H9 (cell line): Measurements from ENCODE around the gene FGFR4. TPM values are rescaled to one million over a fixed set of nuclear protein-coding genes. Genes with fewer than 3 reads are reported as not detected.
A peak's percentile ranks its signal among the peaks of the same experiment; 100 is the strongest.

ENCODE experiments used
- DNase-seq: peaks from one replicate; pipeline ENCODE4 v3.0.0-alpha.2; 2017
- H2AFZ ChIP-seq: one replicate; pipeline ENCODE4 v1.6.1; 2013; ENCODE audit warnings: mild to moderate bottlenecking, low read length, control low read depth, moderate library complexity
- H2AK5ac ChIP-seq: 2 replicates; pipeline ENCODE4 v1.6.1; 2013; ENCODE audit warnings: low read length, control low read depth, mixed read lengths; ENCODE audit not compliant: insufficient read length
- H2BK120ac ChIP-seq: one replicate; pipeline ENCODE4 v1.6.1; 2013; ENCODE audit warnings: low read depth, mild to moderate bottlenecking, low read length, control low read depth, inconsistent platforms; ENCODE audit not compliant: poor library complexity, severe bottlenecking
- H2BK12ac ChIP-seq: 2 replicates; pipeline ENCODE4 v1.6.1; 2013; ENCODE audit warnings: low read length, control low read depth, mixed read lengths, low read depth; ENCODE audit not compliant: insufficient read length
- H2BK15ac ChIP-seq: 2 replicates; pipeline ENCODE4 v1.6.1; 2013; ENCODE audit warnings: low read depth, low read length, control low read depth
- H2BK20ac ChIP-seq: one replicate; pipeline ENCODE4 v1.6.1; 2013; ENCODE audit warnings: low read depth, mild to moderate bottlenecking, low read length, control low read depth, inconsistent platforms; ENCODE audit not compliant: poor library complexity, severe bottlenecking
- H2BK5ac ChIP-seq: 2 replicates; pipeline ENCODE4 v1.6.1; 2013; ENCODE audit warnings: low read length, control low read depth, mixed read lengths; ENCODE audit not compliant: insufficient read length
- H3K14ac ChIP-seq: 2 replicates; pipeline ENCODE4 v1.6.1; 2013; ENCODE audit warnings: low read length, control low read depth; ENCODE audit not compliant: insufficient read depth
- H3K18ac ChIP-seq: 2 replicates; pipeline ENCODE4 v1.6.1; 2013; ENCODE audit warnings: low read depth, mild to moderate bottlenecking, mixed read lengths, low read length, control low read depth; ENCODE audit not compliant: insufficient read length
- H3K23ac ChIP-seq: 2 replicates; pipeline ENCODE4 v1.6.1; 2013; ENCODE audit warnings: low read length, control low read depth, mixed read lengths, low read depth; ENCODE audit not compliant: insufficient read length
- H3K23me2 ChIP-seq: 2 replicates; pipeline ENCODE4 v1.6.1; 2013; ENCODE audit warnings: low read depth, mild to moderate bottlenecking, mixed read lengths, low read length, control low read depth; ENCODE audit not compliant: insufficient read length, poor library complexity, severe bottlenecking
- H3K27ac ChIP-seq: 2 replicates; pipeline ENCODE4 v1.5.1; 2013; ENCODE audit warnings: low read length, control low read depth, mixed read lengths, low read depth; ENCODE audit not compliant: insufficient read length
- H3K27me3 ChIP-seq: 2 replicates; pipeline ENCODE4 v1.6.1; 2013; ENCODE audit warnings: low read length, control low read depth, inconsistent platforms; ENCODE audit not compliant: insufficient read depth
- H3K4ac ChIP-seq: 2 replicates; pipeline ENCODE4 v1.6.1; 2013; ENCODE audit warnings: low read depth, mild to moderate bottlenecking, control low read depth, inconsistent platforms, low read length, moderate library complexity
- H3K4me1 ChIP-seq: 2 replicates; pipeline ENCODE4 v1.6.1; 2013; ENCODE audit warnings: low read length, control low read depth, inconsistent platforms; ENCODE audit not compliant: insufficient read depth
- H3K4me2 ChIP-seq: 2 replicates; pipeline ENCODE4 v1.6.1; 2013; ENCODE audit warnings: low read length, control low read depth, mixed read lengths; ENCODE audit not compliant: insufficient read length, insufficient read depth
- H3K56ac ChIP-seq: 2 replicates; pipeline ENCODE4 v1.6.1; 2013; ENCODE audit warnings: low read depth, mild to moderate bottlenecking, mixed read lengths, low read length, control low read depth; ENCODE audit not compliant: insufficient read length
- H3K79me1 ChIP-seq: 2 replicates; pipeline ENCODE4 v1.6.1; 2013; ENCODE audit warnings: low read depth, mild to moderate bottlenecking, moderate library complexity, low read length, control low read depth, inconsistent platforms; ENCODE audit not compliant: insufficient read depth, poor library complexity, severe bottlenecking
- H3K79me2 ChIP-seq: 2 replicates; pipeline ENCODE4 v1.6.1; 2013; ENCODE audit warnings: low read length, control low read depth, inconsistent platforms; ENCODE audit not compliant: insufficient read depth
- H3K9ac ChIP-seq: 2 replicates; pipeline ENCODE4 v1.6.1; 2013; ENCODE audit warnings: low read length, control low read depth, mixed read lengths; ENCODE audit not compliant: insufficient read length; ENCODE audit errors: extremely low read depth
- H3K9me3 ChIP-seq: one replicate; pipeline ENCODE4 v1.6.1; 2013; ENCODE audit warnings: low read depth, low read length, inconsistent platforms; ENCODE audit not compliant: control insufficient read depth
- H3T11ph ChIP-seq: one replicate; pipeline ENCODE4 v1.6.1; 2013; ENCODE audit warnings: mild to moderate bottlenecking, low read length, control low read depth, inconsistent platforms
- H4K20me1 ChIP-seq: one replicate; pipeline ENCODE4 v1.6.1; 2013; ENCODE audit not compliant: control insufficient read depth, insufficient read length, insufficient read depth
- H4K5ac ChIP-seq: 2 replicates; pipeline ENCODE4 v1.6.1; 2013; ENCODE audit warnings: low read depth, mild to moderate bottlenecking, mixed read lengths, low read length, control low read depth; ENCODE audit not compliant: insufficient read length
- H4K8ac ChIP-seq: replicated peaks from 2 replicates; pipeline ENCODE4 v1.6.1; 2013; ENCODE audit warnings: low read length, control low read depth, mixed read lengths, low read depth; ENCODE audit not compliant: insufficient read length
- H4K91ac ChIP-seq: 2 replicates; pipeline ENCODE4 v1.6.1; 2013; ENCODE audit warnings: low read depth, mild to moderate bottlenecking, moderate library complexity, mixed read lengths, low read length, control low read depth; ENCODE audit not compliant: insufficient read length
- H3K27ac Mint-ChIP-seq, 3 experiments: 2 replicates in 2 of 3; 3 replicates in 1 of 3; pipeline ENCODE4 v1.8.0; 2020 to 2021; ENCODE audit warnings: mixed read lengths in 3 of 3, mild to moderate bottlenecking in 1 of 3, moderate library complexity in 1 of 3
- H3K27me3 Mint-ChIP-seq: 2 replicates; pipeline ENCODE4 v1.8.0; 2021; ENCODE audit warnings: low read depth, mild to moderate bottlenecking, moderate library complexity, mixed read lengths
- H3K36me3 Mint-ChIP-seq, 3 experiments: 2 replicates in 2 of 3; 3 replicates in 1 of 3; pipeline ENCODE4 v1.8.0; 2020 to 2021; ENCODE audit warnings: low read depth in 3 of 3, mixed read lengths in 3 of 3; ENCODE audit not compliant: insufficient read depth in 1 of 3
- H3K4me1 Mint-ChIP-seq, 2 experiments: 2 replicates each; pipeline ENCODE4 v1.8.0; 2020; ENCODE audit warnings: mixed read lengths in 2 of 2
- H3K4me3 Mint-ChIP-seq, 2 experiments: 2 replicates in 1 of 2; 3 replicates in 1 of 2; pipeline ENCODE4 v1.8.0; 2020 to 2021; ENCODE audit warnings: mild to moderate bottlenecking in 2 of 2, mixed read lengths in 2 of 2, moderate library complexity in 1 of 2
- H3K9me3 Mint-ChIP-seq, 2 experiments: 2 replicates in 1 of 2; 3 replicates in 1 of 2; pipeline ENCODE4 v1.8.0; 2020; ENCODE audit warnings: mild to moderate bottlenecking in 2 of 2, mixed read lengths in 2 of 2, moderate library complexity in 1 of 2
- WGBS: extraction: QIAGEN DNeasy Blood & Tissue Kit; methylation state at CpG from one replicate; pipeline ENCODE4 v1.1.7; 2013; ENCODE audit warnings: missing lambda C conversion rate, low lambda C conversion rate, mixed read lengths; ENCODE audit not compliant: insufficient read length; ENCODE audit errors: extremely low coverage; 5-methylcytosine and 5-hydroxymethylcytosine counted together
- total RNA-seq: library from RNA; stranded (reverse); gene quantifications from 2 replicates; pipeline ENCODE4 v1.2.1, GENCODE V29; 2021
- TF ChIP-seq, protein P1 (sequence below): fragments of 200-600 bp; sonication (generic); conservative IDR thresholded peaks from 3 replicates; pipeline ENCODE4 v1.8.0; 2021; ENCODE audit warnings: antibody characterized with exemption, mild to moderate bottlenecking

The FGFR4 gene
- total RNA-seq, 1 experiment from 2014 or later, result 52.8 TPM

DNA sequence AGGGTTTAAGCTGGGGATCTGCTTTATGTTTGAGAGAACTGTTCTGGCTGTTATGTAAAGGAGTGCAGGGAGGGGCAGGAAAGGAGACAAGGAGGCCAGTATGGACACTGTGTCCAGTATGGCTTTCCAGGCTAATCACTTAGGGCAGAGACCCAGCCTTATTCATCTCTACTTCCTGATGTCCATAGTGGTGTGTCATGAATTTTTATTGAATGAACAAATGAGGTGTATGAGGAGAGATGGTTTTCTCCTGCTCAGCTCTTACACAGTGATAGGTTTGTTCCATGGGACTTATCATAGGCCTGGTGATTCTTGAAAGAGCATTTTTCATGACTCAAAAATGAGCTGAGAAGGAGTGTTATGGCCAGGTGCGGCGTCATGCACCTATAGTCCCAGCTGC, 20.5 kb upstream of the FGFR4 start:
- H3K27me3 ChIP-seq, result no peaks in the 10 kb centered on the region
- no peak overlapping the region for H2BK15ac ChIP-seq
- no peak overlapping the region for H3K4me2 ChIP-seq
- no peak overlapping the region for H3T11ph ChIP-seq
- H3K79me1 ChIP-seq, result no peaks in the 10 kb centered on the region
- no peak overlapping the region for H4K5ac ChIP-seq
- H3K27ac ChIP-seq, result no peak overlapping the region
- peaks cover 0 to 4% of the 10 kb centered on the region in 2 experiments; a peak in 2 of 4 replicates for H3K4me1 Mint-ChIP-seq
- H4K91ac ChIP-seq, result no peak overlapping the region
- no peaks in the 10 kb centered on the region for H3K9me3 Mint-ChIP-seq
- H2BK20ac ChIP-seq, result no peak overlapping the region
- H3K18ac ChIP-seq, result no peak overlapping the region
- DNase-seq, result no peak
- no peak overlapping the region for H4K8ac ChIP-seq
- no peaks in the 10 kb centered on the region for H3K79me2 ChIP-seq
- no CpG with 5 or more reads among the region's 2 CpGs for WGBS
- H3K23ac ChIP-seq, result no peak overlapping the region
- no peak overlapping the region for H3K4ac ChIP-seq
- no peaks in the 10 kb centered on the region for H4K20me1 ChIP-seq
- TF ChIP-seq, protein P1, sequence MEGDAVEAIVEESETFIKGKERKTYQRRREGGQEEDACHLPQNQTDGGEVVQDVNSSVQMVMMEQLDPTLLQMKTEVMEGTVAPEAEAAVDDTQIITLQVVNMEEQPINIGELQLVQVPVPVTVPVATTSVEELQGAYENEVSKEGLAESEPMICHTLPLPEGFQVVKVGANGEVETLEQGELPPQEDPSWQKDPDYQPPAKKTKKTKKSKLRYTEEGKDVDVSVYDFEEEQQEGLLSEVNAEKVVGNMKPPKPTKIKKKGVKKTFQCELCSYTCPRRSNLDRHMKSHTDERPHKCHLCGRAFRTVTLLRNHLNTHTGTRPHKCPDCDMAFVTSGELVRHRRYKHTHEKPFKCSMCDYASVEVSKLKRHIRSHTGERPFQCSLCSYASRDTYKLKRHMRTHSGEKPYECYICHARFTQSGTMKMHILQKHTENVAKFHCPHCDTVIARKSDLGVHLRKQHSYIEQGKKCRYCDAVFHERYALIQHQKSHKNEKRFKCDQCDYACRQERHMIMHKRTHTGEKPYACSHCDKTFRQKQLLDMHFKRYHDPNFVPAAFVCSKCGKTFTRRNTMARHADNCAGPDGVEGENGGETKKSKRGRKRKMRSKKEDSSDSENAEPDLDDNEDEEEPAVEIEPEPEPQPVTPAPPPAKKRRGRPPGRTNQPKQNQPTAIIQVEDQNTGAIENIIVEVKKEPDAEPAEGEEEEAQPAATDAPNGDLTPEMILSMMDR, result no peak
- H3K36me3 Mint-ChIP-seq, result peaks cover 7 to 33% (median 11%) of the 10 kb centered on the region in 3 experiments; a peak in 6 of 7 replicates
- H3K23me2 ChIP-seq, result no peaks in the 10 kb centered on the region
- no peaks in the 10 kb centered on the region for H3K9me3 ChIP-seq
- no peaks in the 10 kb centered on the region for H3K4me1 ChIP-seq
- no peak overlapping the region for H2BK5ac ChIP-seq
- H3K56ac ChIP-seq, result no peak overlapping the region
- no peak overlapping the region for H3K14ac ChIP-seq
- H3K27me3 Mint-ChIP-seq, result no peaks in the 10 kb centered on the region
- H2AFZ ChIP-seq, result no peak overlapping the region
- no peak overlapping the region for H2AK5ac ChIP-seq
- H3K9ac ChIP-seq, result no peak overlapping the region
- no peak overlapping the region for H2BK12ac ChIP-seq
- H3K27ac Mint-ChIP-seq, result peak overlapping the region in 1 of 3 experiments; percentile 39; a peak in 1 of 7 replicates
- H2BK120ac ChIP-seq, result no peak overlapping the region
- no peak overlapping the region for H3K4me3 Mint-ChIP-seq
